Stimulated activated CD8-positive, alpha-beta memory T cell treated with anti-CD3 and anti-CD28 coated beads, Interleukin-4, amount 100 ng/mL, for 4 hours (primary cell): ENCODE measurements around the gene PLEKHA8.

Experiments
- DNase-seq, 2 donors: peaks; one replicate each; pipeline ENCODE4 v3.0.0-alpha.2; 2020; ENCODE audit warnings: low read depth in 2 of 2, low spot score in 1 of 2

Gene PLEKHA8

GRCh38 chr7:30102281-30102680 lies 74.1 kb downstream of the PLEKHA8 start:
- no peak for DNase-seq

GRCh38 chr7:30104157-30104556 lies 75.9 kb downstream of the PLEKHA8 start:
- DNase-seq, result no peak

DNA sequence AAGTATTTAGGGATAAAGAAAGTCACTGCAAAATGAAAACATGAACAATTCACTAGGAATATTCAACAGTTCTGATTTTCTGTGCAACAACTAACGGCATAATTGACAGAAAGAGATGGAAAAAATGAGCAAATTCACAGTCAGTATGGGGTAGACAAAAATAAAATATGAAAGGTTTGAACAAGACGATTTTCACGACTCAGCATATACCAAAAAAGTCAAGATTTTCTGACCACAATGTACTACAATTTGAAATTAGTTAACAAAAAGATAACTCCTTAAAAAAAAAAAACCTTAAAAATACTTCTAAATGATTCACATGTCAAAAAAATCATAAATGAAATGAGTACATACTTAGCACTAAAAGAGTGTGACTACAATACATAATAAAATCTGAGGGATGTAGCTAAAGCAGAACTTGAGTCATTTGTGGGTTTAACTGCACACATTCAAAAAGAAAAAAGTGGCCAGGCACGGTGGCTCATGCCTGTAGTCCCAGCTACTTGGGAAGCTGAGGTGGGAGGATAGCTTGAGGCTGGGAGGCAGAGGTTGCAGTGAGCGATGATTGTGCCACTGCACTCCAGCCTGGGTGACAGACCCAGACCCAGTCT lies 84.0 kb downstream of the PLEKHA8 start:
- no peak for DNase-seq

- no peak for DNase-seq
Measured at GRCh38 chr7:30113144-30113543, 84.9 kb downstream of the PLEKHA8 start.

DNA sequence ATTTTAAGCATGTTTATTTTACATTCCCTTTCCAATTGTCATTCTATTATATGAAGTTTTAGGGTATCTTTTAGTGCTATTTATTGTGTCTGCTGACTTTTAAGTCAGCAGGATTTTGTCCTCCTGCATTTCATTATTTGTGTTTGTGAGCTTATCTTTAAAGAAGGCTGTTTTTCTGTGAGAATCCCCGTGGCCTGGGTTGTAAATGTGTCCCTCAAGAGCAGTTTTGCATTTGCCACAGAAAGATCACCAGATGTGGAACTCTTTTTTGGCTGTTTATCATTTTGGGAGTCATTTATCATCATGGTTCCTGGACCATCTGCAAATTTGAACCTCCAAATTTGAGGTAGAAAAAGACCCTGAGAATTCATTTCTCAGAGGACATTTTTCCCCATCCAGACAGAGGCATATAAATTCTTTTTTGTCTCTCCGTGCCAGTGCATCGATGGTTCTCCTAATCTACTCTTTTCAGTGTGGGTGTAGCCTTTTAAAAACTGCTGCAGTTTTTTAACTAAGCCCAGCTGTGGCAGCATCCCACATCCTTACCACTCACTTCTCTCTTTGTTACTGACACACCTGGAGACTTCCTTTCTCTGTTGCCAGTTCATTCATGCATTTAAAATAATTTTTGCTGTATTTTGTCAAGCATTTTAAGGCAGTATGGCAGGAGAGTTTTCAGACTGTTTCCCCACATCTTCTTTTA lies 86.5 kb downstream of the PLEKHA8 start:
- no peak for DNase-seq

DNA sequence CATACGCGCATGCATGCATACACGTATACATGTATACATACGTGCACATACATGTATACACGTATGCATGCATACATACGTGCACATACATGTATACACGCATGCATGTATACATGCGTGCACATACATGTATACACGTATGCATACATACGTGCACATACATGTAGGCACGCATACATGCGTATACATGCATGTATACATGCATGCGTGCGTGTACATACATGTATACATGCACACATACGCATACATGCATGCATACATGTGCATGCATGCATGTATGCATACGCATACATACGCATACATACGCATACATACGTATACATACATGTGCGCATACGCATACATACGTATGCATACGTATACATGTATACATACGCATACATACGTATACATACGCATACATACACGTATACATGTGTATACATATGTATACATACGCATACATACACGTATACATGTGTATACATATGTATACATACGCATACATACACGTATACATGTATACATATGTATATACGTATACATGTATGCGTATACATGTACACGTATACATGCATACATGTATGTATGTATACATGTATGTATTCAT lies 87.6 kb downstream of the PLEKHA8 start:
- no peak for DNase-seq

- no peak for DNase-seq
Measured at GRCh38 chr7:30116771-30117170, 88.6 kb downstream of the PLEKHA8 start.

DNA sequence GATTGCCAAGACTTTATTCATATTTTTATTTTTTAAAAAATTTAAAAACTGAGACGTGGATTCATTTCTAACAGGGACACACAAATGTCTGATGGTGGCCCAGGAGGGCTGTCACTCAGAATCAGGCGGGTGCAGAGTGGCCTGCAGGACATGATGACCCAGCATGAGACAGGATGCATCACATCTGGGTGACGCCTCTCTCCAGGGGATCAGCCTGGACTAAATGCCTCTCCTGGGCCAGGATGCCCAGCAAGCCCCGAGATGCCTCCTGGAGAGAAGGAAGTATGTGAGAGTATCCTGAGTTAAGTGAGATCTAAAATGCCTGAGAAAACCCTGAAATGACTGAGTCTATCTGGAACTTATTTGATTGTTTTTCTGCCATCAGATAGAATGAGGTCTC lies 89.7 kb downstream of the PLEKHA8 start:
- DNase-seq, result no peak

DNA sequence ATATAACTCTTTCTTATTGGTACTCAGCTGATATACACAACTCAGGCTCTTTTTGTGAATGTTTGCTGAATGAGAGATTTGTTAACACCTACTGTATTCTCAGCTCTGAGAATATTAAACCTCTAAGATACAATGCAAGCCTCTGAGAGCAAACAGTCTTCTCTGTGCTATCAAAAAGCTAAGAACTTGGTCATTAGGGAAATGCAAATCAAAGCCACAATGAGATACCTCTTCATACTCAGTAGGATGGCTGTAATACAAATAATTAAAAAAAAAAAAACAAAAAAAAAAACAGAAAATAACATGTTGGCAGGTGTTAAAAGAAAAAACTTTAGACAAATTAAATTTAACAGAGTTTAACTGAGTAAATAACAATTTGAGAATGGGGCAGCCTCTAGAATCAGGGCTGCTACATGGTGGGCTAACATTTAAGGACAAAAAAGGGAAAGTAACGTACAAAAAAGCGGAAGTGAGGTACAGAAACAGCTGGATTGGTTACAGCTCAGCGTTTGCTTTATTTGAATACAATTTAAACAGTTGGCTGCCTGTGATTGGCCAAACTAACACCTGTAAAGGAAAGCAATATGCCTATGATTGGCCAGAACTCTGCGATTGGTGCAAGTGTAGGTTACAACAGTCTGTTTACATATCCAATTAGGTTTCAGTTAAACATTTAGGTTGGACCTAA lies 91.8 kb downstream of the PLEKHA8 start:
- DNase-seq, result no peak

- DNase-seq, result no peak
Measured at GRCh38 chr7:30133736-30134610, 105.8 kb downstream of the PLEKHA8 start.

DNA sequence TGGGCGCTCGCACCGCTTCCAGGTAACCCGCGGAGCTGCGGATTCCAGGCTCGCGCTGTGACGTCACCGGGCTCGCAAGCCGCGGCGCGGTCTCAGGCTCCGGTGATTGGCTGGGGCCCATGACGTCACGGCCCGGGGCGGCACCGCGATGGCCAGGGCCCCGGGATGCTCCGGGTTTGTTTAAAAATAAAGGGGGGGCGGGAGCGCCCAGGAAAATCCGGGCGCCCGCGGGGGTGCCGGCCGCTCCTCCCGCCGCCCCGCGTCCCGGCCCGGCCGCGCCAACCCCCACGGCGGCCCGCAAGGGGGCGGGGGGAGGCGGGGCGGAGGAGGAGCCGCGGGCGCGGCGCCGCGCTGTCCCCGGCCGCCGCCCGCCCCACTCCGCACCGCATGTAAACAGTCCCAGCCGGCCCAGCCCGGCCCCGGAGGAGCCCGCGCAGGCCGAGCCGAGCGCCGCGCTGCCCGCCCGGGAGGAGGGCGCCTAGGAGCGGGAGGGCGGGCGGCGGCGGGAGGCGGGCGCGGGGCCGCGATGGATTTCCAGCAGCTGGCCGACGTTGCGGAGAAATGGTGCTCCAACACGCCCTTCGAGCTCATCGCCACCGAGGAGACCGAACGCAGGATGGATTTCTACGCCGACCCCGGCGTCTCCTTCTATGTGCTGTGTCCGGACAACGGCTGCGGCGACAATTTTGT lies 106.5 kb downstream of the PLEKHA8 start, which contains the start of gene MTURN:
Gene MTURN (plus strand): TSS at position 376 of the 690 bp plus-strand sequence. CDS start 151 bp downstream, at position 527.
- DNase-seq, result peak; percentile 67 to 75

- DNase-seq, result peak in 1 of 2 donors; percentile 10
Measured at GRCh38 chr7:30135301-30136116, 107.3 kb downstream of the PLEKHA8 start.

DNA sequence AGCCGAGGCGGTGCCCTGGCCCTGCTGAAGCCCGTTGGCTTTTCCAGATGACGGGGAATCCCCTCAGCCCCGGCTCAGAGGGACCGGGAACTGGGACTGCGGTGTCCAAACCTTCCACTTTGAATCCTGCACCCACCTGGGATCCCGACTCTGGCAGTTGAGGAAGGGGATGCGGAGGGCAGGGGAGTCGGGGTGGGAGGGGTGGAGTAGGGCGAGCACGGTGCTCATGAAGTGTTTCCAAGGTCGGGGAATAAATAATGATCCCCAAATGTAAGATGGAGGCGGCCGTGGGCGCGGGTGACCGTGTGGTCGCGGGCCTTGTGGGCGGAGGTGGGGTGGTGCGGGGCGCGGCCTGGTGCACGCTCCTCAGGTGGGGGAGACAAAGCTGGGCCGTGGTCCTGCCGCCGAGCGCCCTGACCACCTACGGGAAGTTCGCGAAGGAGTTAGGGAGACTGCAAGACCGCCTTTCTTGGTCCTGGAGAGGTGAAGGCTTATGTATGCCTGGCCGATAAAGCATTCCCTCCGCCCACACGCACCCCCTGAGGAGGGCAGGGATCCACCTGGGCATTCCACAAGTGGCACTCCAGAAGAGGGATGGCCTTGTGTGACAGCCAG lies 108.0 kb downstream of the PLEKHA8 start:
- no peak for DNase-seq

GRCh38 chr7:30136743-30137485 lies 108.7 kb downstream of the PLEKHA8 start:
- no peak for DNase-seq

DNA sequence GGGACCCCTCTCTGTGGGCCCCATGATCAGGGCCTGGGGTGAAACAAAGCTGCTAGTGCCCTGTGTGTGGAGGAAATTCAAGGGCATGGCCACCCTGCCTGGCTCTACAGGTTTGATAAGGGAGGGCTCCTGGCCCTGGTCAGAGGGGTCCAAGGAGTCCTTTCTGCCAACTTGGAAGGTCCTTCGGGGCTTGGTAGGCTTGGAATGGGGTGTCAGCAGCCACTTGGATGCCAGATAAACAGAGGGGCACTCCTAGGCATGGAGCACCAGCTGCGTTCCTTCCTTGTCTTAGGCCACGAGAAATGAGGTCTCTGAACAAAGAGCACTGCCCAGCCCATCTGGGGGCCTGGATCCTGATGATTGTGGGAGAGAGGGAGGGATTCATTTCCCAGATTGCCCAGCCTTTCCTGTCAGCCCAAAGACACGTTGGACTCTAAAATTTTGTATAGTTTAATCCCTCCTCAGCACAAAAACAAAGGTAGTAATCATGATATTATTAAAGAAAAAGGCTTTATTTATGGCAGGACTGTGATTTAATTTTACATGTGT lies 111.7 kb downstream of the PLEKHA8 start:
- no peak for DNase-seq

DNA sequence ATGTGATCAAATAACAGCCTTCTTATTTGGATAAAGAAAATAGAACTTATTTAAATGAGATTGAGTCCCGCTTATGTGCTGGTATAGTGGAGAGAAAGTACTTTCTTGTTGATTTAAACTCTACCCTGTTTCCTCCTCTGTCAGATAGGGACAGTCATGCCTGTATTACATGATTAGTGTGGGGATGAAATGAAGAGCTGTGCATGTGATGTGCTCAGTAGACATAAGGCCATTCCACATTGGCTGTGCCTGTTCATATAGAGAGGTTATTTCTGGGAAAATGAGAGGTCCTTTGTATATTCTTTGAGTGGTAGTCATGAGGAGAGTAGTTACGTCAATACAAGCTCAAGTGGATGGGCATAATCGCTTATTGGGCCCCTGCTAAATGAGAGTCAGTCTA lies 112.2 kb downstream of the PLEKHA8 start:
- no peak for DNase-seq

GRCh38 chr7:30142710-30143109 lies 114.5 kb downstream of the PLEKHA8 start:
- no peak for DNase-seq

DNA sequence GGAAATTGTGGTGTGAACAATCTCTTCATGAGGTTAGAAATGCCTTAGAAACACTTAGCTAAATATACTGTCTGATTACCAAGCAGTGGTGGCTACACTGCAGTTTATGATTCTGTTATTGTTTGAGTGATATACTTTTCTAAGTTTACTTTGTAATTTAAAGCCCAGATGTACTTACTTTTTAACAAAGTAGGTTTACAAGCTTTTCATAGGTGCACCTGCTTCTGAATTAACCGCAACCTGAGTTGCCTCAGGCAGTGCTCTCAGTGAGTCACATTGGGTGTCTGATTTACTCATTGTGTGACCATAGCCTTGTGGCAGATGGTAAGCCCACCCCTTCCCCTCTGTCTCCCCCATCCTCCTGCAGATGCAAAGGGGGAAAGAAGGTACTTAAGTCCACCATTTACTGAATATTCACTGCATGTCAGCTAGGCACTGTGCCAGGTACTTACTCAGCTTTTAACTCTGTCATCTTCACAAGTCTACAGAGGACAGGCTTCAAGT lies 115.6 kb downstream of the PLEKHA8 start:
- DNase-seq, result no peak
